Pancreas (tissue), 10 donors: ENCODE data around the gene ZFAND3. TPM values are rescaled to one million over a fixed set of nuclear protein-coding genes. Genes with fewer than 3 reads are reported as not detected.
A peak's percentile ranks its signal among the peaks of the same experiment; 100 is the strongest.

Experiments
- ATAC-seq, 4 donors: fragments of 200-7000 bp; cut with Tn5 transposase; one replicate each; pipeline versions ENCODE4 v1.8.0 to v1.9.1; 2020; ENCODE audit warnings: mild to moderate bottlenecking in 4 of 4, moderate library complexity in 4 of 4
- DNase-seq, 6 donors: peaks; one replicate each; pipeline ENCODE4 v3.0.0-alpha.2; 2020
- FAIRE-seq: peaks from 2 replicates; lab custom pipeline; 2012; peaks lifted over from hg19 to GRCh38; lab: Jason Lieb, UNC
- H3K27ac ChIP-seq, 4 donors: fragments of 200-600 bp; sonication (generic); 1 replicate in 3 of 4; 2 replicates in 1 of 4; pipeline versions ENCODE4 v1.5.0 to v1.8.0; 2020
- H3K27me3 ChIP-seq, 4 donors: fragments of 200-600 bp; one replicate each; pipeline ENCODE4 v1.8.0; 2021
- H3K36me3 ChIP-seq, 3 donors: fragments of 200-600 bp; sonication (generic) in 1 of 3; one replicate each; pipeline versions ENCODE4 v1.5.0 to v1.8.0; 2020 to 2021
- H3K4me1 ChIP-seq, 3 donors: fragments of 200-600 bp; one replicate each; pipeline ENCODE4 v1.8.0; 2021
- H3K4me3 ChIP-seq, 4 donors: fragments of 200-600 bp; sonication (generic) in 2 of 4; one replicate each; pipeline versions ENCODE4 v1.5.0 to v1.8.0; 2020 to 2021
- H3K9me3 ChIP-seq, 4 donors: fragments of 200-600 bp; one replicate each; pipeline ENCODE4 v1.8.0; 2021
- WGBS, 2 donors: extraction: QIAGEN DNeasy Blood & Tissue Kit; methylation state at CpG; one replicate each; pipeline ENCODE4 v1.1.7; 2013; 5-methylcytosine and 5-hydroxymethylcytosine counted together
- intact Hi-C, 3 donors: fragments of 100-400 bp; cut with DNase I; formaldehyde crosslinking; loops; one replicate each; pipeline versions ENCODE4 v1.11.1 to v1.14.2; 2022
- polyA plus RNA-seq, 2 donors: library from polyadenylated mRNA; stranded (reverse); fragments of 200-250 nt; gene quantifications; one replicate each; pipeline ENCODE4 v1.2.3, GENCODE V29; 2013
- total RNA-seq, 6 donors: library from RNA; stranded (reverse); fragmentation: NEBNext Ultra II Directional in 4 of 6; extraction: Animal tissue kit (Norgen Biotek cat#: 25700) in 4 of 6; gene quantifications; one replicate each; pipeline versions ENCODE4 v1.2.1 to v1.2.4, GENCODE V29; 2021 to 2023
- TF ChIP-seq, protein P1 (sequence below), 4 donors: fragments of 200-600 bp; sonication (generic) in 3 of 4; IDR thresholded peaks; one replicate each; pipeline versions ENCODE4 v1.5.0 to v1.8.0; 2021; ENCODE audit warnings: antibody characterized with exemption in 4 of 4
- donor health status: healthy with polysubstance abuse.
- donor health status: DM: no; HTN: no; CAD: no; lungs with moderate emphysema.
- donor health status: DM: no; HTN: no; CAD: no.
- donor health status: control.
- donor health status: control.
- donor health status: Bipolar disorder and iron deficiency.
- donor health status: DM: yes; HTN: yes; CAD: no.
- donor health status: DM: no; HTN: no; CAD: no.
- donor health status: DM: no; HTN: no; CAD: no.
- donor health status: DM: yes; HTN: yes; CAD: no.

The ZFAND3 gene
- total and polyA plus RNA-seq, 8 donors, result 13.1 to 49.8 (median 31.8) TPM

DNA sequence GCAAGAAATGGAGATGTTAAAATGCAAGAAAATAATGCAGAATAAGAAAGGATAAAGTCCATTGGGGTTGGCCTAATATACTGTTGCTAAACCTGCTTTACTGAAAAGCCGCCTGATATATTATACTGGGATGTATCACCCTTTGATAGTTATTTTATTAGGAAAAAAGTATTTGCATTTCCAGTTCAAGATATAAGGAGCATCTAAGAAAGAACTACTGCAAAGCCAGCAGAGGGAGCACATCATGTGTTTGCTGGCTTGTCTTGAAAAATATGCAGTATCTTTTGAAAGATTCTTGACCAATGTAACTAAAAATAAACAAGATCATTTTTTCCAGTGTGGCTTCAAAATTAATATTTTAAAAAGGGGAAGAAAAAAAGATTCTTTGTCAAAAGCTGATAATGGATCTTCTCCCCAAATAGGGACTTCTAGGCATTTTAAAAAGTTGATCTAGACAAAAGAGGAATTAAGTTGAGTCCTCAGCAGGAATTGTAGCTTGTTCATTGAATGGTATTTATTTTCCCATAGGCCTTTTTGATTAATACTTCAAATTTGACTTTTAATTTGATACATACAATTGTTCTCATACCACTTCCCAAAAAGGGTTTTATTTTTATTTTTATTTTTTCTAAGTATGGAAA, 214.9 kb downstream of the ZFAND3 start:
- peak; percentile 85 for FAIRE-seq
- Histone ChIP-seq H3K9me3 (no peaks in the 10 kb centered on the region), H3K4me1 (no peaks in the 10 kb centered on the region), H3K27me3 (no peaks in the 10 kb centered on the region), H3K36me3 (no peaks in the 10 kb centered on the region), H3K4me3 (no peak overlapping the region), H3K27ac (no peak overlapping the region)
- 70 to 79% methylated on average over 1 of the region's 1 CpG for WGBS, 2 donors
- intact Hi-C loops, result no loop called here
- no peak for DNase-seq
- ATAC-seq, result no peak
- TF ChIP-seq, protein P1, sequence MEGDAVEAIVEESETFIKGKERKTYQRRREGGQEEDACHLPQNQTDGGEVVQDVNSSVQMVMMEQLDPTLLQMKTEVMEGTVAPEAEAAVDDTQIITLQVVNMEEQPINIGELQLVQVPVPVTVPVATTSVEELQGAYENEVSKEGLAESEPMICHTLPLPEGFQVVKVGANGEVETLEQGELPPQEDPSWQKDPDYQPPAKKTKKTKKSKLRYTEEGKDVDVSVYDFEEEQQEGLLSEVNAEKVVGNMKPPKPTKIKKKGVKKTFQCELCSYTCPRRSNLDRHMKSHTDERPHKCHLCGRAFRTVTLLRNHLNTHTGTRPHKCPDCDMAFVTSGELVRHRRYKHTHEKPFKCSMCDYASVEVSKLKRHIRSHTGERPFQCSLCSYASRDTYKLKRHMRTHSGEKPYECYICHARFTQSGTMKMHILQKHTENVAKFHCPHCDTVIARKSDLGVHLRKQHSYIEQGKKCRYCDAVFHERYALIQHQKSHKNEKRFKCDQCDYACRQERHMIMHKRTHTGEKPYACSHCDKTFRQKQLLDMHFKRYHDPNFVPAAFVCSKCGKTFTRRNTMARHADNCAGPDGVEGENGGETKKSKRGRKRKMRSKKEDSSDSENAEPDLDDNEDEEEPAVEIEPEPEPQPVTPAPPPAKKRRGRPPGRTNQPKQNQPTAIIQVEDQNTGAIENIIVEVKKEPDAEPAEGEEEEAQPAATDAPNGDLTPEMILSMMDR (IDR thresholded peaks at IDR 0.05), result peak in 1 of 4 donors; percentile 15

DNA sequence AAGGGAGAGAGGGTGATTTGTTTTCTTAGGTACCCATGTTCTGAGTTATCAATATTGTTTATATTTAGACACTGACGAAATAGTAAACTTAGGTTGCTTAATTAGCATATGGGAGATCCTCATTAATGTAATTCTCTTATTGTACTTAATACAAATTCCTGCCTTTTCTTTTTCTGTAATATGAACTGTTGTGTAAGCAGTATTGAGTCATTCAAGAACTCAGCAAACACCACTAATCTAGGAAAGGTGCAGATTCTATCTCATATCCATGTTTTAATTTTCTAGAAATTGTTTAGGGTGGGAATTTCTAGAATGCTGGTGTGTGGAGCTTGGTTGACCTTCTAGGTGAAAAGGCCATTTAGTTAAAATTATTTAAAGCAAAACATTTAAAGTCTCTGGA, 216.0 kb downstream of the ZFAND3 start:
- TF ChIP-seq, protein P1 (IDR thresholded peaks at IDR 0.05), result no peak
- no peak for FAIRE-seq

DNA sequence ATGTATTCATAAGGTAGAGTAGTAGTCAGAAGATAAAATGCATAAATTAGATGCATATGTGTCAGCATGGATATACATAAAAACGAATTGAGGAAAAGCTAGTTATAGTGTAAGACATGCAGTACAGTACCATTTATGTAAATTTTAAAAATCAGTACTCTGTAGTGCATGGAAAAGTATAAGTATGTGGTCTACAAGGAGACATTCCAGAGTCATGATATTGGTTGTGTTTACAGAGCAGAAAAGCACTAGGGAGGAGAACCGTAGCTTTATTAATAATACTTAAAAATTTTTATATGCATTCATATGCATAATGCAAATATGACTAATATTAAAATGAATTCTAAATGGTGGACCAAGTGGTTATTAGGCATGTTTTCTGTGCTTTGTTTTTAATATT, 220.0 kb downstream of the ZFAND3 start:
- no peak for FAIRE-seq
- H3K9me3 ChIP-seq, result no peaks in the 10 kb centered on the region
- ATAC-seq, result no peak
- H3K36me3 ChIP-seq, result no peaks in the 10 kb centered on the region
- DNase-seq, result no peak
- TF ChIP-seq, protein P1 (IDR thresholded peaks at IDR 0.05), result no peak
- 80 to 89% methylated on average over 2 of the region's 2 CpGs for WGBS, 2 donors
- no peak overlapping the region for H3K27ac ChIP-seq
- no peaks in the 10 kb centered on the region for H3K27me3 ChIP-seq
- no peak overlapping the region for H3K4me3 ChIP-seq
- no peaks in the 10 kb centered on the region for H3K4me1 ChIP-seq
- intact Hi-C loops, result no loop called here

More for the DNA sequence above, 216.0 kb downstream of the ZFAND3 start:
- Histone ChIP-seq H3K9me3 (no peaks in the 10 kb centered on the region), H3K27me3 (no peaks in the 10 kb centered on the region), H3K4me1 (no peaks in the 10 kb centered on the region), H3K27ac (no peak overlapping the region), H3K36me3 (no peaks in the 10 kb centered on the region), H3K4me3 (no peak overlapping the region)
- DNase-seq (no peak), ATAC-seq (no peak)
- WGBS, 2 donors, result 88 to 93% methylated on average over 1 of the region's 1 CpG
- intact Hi-C loops, result no loop called here

DNA sequence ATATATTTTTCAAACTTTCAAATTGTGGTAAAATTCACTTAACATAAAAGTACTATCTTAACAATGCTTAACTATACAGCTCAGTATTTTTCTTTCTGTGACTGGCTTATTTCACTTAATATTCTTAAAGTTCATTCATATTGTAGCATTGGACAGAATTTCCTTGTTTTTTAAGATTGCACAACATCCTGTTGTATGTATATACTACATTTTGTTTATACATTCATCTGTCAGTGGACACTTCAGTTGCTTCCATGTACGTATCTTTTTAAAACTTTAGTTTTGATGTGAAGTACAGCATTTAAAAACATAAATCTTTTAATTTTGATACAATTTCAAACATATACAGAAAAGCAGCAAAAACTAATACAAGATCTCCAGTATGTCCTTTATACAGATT, 220.7 kb downstream of the ZFAND3 start:
- 93% methylated on average over 1 of the region's 1 CpG for WGBS, 2 donors
- no peak for ATAC-seq
- TF ChIP-seq, protein P1 (IDR thresholded peaks at IDR 0.05), result no peak

DNA sequence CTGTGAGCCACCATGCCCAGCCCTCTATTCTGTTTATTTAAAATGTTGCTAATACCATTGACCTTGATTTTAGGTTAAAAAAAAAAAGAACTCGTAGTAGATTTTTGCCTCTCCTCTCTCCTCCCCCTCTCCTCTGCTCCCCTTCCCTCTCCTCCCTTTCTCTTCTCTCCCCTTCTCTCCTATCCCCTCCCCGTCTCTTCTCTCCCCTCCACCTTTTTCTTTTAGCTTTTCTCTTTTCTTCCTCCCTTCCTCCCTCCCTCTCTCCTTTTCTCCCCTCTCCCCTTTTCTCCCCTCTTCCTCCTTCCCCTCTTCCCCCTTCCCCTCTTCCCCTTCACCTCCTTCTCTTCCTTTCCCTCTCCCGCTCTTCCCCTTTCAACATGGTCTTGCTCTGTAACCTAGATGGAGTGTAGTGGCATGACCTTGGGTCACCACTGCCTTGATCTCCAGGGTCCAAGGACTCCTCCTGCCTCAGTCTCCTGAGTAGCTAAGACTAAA, 223.8 kb downstream of the ZFAND3 start:
- TF ChIP-seq, protein P1 (IDR thresholded peaks at IDR 0.05), result no peak
- intact Hi-C loops, result no loop called here
- DNase-seq, result no peak
- H3K4me1 ChIP-seq, result no peaks in the 10 kb centered on the region
- H3K4me3 ChIP-seq, result no peak overlapping the region
- no peak for FAIRE-seq
- ATAC-seq, result no peak
- no peaks in the 10 kb centered on the region for H3K9me3 ChIP-seq
- H3K27me3 ChIP-seq, result no peaks in the 10 kb centered on the region
- H3K27ac ChIP-seq, result no peak overlapping the region
- H3K36me3 ChIP-seq, result no peaks in the 10 kb centered on the region
- WGBS, 2 donors, result 53 to 72% methylated on average over 3 of the region's 3 CpGs

More for the DNA sequence above, 220.7 kb downstream of the ZFAND3 start:
- intact Hi-C loops, result no loop called here
- Histone ChIP-seq H3K27ac (no peak overlapping the region), H3K27me3 (no peaks in the 10 kb centered on the region), H3K36me3 (no peaks in the 10 kb centered on the region), H3K9me3 (no peaks in the 10 kb centered on the region), H3K4me3 (no peak overlapping the region), H3K4me1 (no peaks in the 10 kb centered on the region)
- FAIRE-seq (no peak), DNase-seq (no peak)
